Mesenchymal stem cell (in vitro differentiated cells and primary cell): ENCODE results near the gene AURKA.
"Not testable (repeated sequence)": the region's sequence is repeated elsewhere in the genome, so short reads cannot be mapped to it uniquely, and the experiment has no call there.

Experiments
- DNase-seq: peaks from one replicate; pipeline ENCODE4 v3.0.0-alpha.2; 2013
- H2AFZ ChIP-seq: one replicate; pipeline ENCODE4 v1.6.1; 2013; ENCODE audit warnings: low read depth, mild to moderate bottlenecking, control low read depth, inconsistent platforms, low read length, moderate library complexity
- H2AK5ac ChIP-seq: 2 replicates; pipeline ENCODE4 v1.6.1; 2013; ENCODE audit warnings: low read length, moderate library complexity, mild to moderate bottlenecking, inconsistent platforms; ENCODE audit not compliant: severe bottlenecking
- H2BK120ac ChIP-seq: one replicate; pipeline ENCODE4 v1.6.1; 2013; ENCODE audit warnings: low read depth, mild to moderate bottlenecking, inconsistent platforms, low read length, moderate library complexity
- H2BK12ac ChIP-seq, 2 experiments: one replicate each; pipeline ENCODE4 v1.6.1; 2013; ENCODE audit warnings: inconsistent platforms in 2 of 2, low read length in 2 of 2, mild to moderate bottlenecking in 2 of 2, moderate library complexity in 2 of 2, control low read depth in 1 of 2
- H2BK15ac ChIP-seq: one replicate; pipeline ENCODE4 v1.6.1; 2013; ENCODE audit warnings: mild to moderate bottlenecking, low read depth, inconsistent platforms; ENCODE audit not compliant: poor library complexity, severe bottlenecking
- H2BK5ac ChIP-seq: 2 replicates; pipeline ENCODE4 v1.6.1; 2013; ENCODE audit warnings: low read depth, mild to moderate bottlenecking, low read length, control low read depth, inconsistent platforms; ENCODE audit not compliant: poor library complexity, severe bottlenecking
- H3K14ac ChIP-seq, 2 experiments: one replicate each; pipeline ENCODE4 v1.6.1; 2013; ENCODE audit warnings: inconsistent platforms in 2 of 2, low read length in 2 of 2, control low read depth in 1 of 2, mild to moderate bottlenecking in 1 of 2, moderate library complexity in 1 of 2
- H3K18ac ChIP-seq, 2 experiments: one replicate each; pipeline ENCODE4 v1.6.1; 2013; ENCODE audit warnings: inconsistent platforms in 2 of 2, low read length in 2 of 2, control low read depth in 1 of 2, low read depth in 1 of 2, mild to moderate bottlenecking in 1 of 2
- H3K23ac ChIP-seq, 2 experiments: one replicate each; pipeline ENCODE4 v1.6.1; 2013; ENCODE audit warnings: inconsistent platforms in 2 of 2, low read length in 2 of 2, mild to moderate bottlenecking in 2 of 2, moderate library complexity in 2 of 2, control low read depth in 1 of 2
- H3K27ac ChIP-seq: 2 replicates; pipeline ENCODE4 v1.5.1; 2013; ENCODE audit warnings: mild to moderate bottlenecking, moderate library complexity, low read length, control low read depth, inconsistent platforms; ENCODE audit not compliant: poor library complexity, severe bottlenecking
- H3K27me3 ChIP-seq, 2 experiments: 2 replicates each; pipeline versions ENCODE4 v1.6.1 to v1.7.0; 2013; ENCODE audit warnings: low read length in 2 of 2, mild to moderate bottlenecking in 2 of 2, moderate library complexity in 2 of 2, control low read depth in 1 of 2, inconsistent platforms in 1 of 2; ENCODE audit not compliant: control insufficient read depth in 1 of 2, insufficient read depth in 1 of 2
- H3K36me3 ChIP-seq, 2 experiments: 2 replicates each; pipeline versions ENCODE4 v1.6.1 to v1.7.0; 2013; ENCODE audit warnings: low read length in 2 of 2, control low read depth in 1 of 2, inconsistent platforms in 1 of 2, low read depth in 1 of 2, mild to moderate bottlenecking in 1 of 2; ENCODE audit not compliant: insufficient read depth in 2 of 2, control insufficient read depth in 1 of 2
- H3K4ac ChIP-seq, 2 experiments: one replicate each; pipeline ENCODE4 v1.6.1; 2013; ENCODE audit warnings: inconsistent platforms in 2 of 2, low read length in 2 of 2, mild to moderate bottlenecking in 2 of 2, moderate library complexity in 2 of 2, control low read depth in 1 of 2, low read depth in 1 of 2
- H3K4me1 ChIP-seq: 2 replicates; pipeline ENCODE4 v1.6.1; 2013; ENCODE audit warnings: low read depth, low read length, control low read depth; ENCODE audit not compliant: control insufficient read depth, insufficient read depth
- H3K4me2 ChIP-seq: 2 replicates; pipeline ENCODE4 v1.6.1; 2013; ENCODE audit warnings: low read length, mild to moderate bottlenecking, inconsistent platforms; ENCODE audit not compliant: poor library complexity, severe bottlenecking
- H3K4me3 ChIP-seq, 2 experiments: 2 replicates each; pipeline versions ENCODE4 v1.5.1 to v1.7.0; 2013; ENCODE audit warnings: low read length in 2 of 2, mild to moderate bottlenecking in 2 of 2, control low read depth in 1 of 2, low read depth in 1 of 2; ENCODE audit not compliant: insufficient read depth in 1 of 2
- H3K79me1 ChIP-seq: replicated peaks from 2 replicates; pipeline ENCODE4 v1.6.1; 2013; ENCODE audit warnings: mild to moderate bottlenecking, control low read depth, low read length, inconsistent platforms; ENCODE audit not compliant: poor library complexity, severe bottlenecking
- H3K9ac ChIP-seq: 2 replicates; pipeline ENCODE4 v1.7.0; 2013; ENCODE audit warnings: mild to moderate bottlenecking, low read length, moderate library complexity
- H3K9me3 ChIP-seq: 2 replicates; pipeline ENCODE4 v1.7.0; 2013; ENCODE audit warnings: mild to moderate bottlenecking, low read length; ENCODE audit not compliant: control insufficient read depth
- H4K8ac ChIP-seq: one replicate; pipeline ENCODE4 v1.6.1; 2013; ENCODE audit warnings: inconsistent platforms, mild to moderate bottlenecking, low read length, moderate library complexity
- H4K91ac ChIP-seq: one replicate; pipeline ENCODE4 v1.6.1; 2013; ENCODE audit warnings: mild to moderate bottlenecking, low read length, inconsistent platforms
- WGBS: methylation state at CpG from one replicate; pipeline ENCODE4 v1.1.7; 2013; ENCODE audit warnings: mixed read lengths; 5-methylcytosine and 5-hydroxymethylcytosine counted together

Gene AURKA

GRCh38 chr20:56412949-56413348 lies 20.9 kb upstream of the AURKA start:
- Histone ChIP-seq H2AFZ (no peak overlapping the region), H3K18ac (no peak overlapping the region), H3K36me3 (peaks cover 11 to 12% of the 10 kb centered on the region in 2 experiments), H3K4me2 (no peak overlapping the region), H3K9me3 (no peaks in the 10 kb centered on the region), H3K9ac (no peak overlapping the region), H4K91ac (no peak overlapping the region), H3K4me3 (peak overlapping the region in 1 of 2 experiments; percentile 65), H3K4ac (no peak overlapping the region), H3K27me3 (no peaks in the 10 kb centered on the region), H2BK5ac (no peak overlapping the region), H2BK12ac (no peak overlapping the region), H4K8ac (no peak overlapping the region), H2BK15ac (no peak overlapping the region), H2BK120ac (no peak overlapping the region), H3K4me1 (peaks cover 7% of the 10 kb centered on the region), H3K14ac (no peak overlapping the region), H2AK5ac (no peak overlapping the region), H3K79me1 (peaks cover 7% of the 10 kb centered on the region), H3K27ac (no peak overlapping the region), H3K23ac (no peak overlapping the region)
- no peak for DNase-seq
- 100% methylated on average over 2 of the region's 3 CpGs for WGBS

GRCh38 chr20:56412473-56412790 lies 20.4 kb upstream of the AURKA start:
- Histone ChIP-seq H3K9me3 (no peaks in the 10 kb centered on the region), H3K4me2 (no peak overlapping the region), H4K91ac (no peak overlapping the region), H2BK15ac (no peak overlapping the region), H3K4me3 (peak overlapping the region in 1 of 2 experiments; percentile 65), H3K27me3 (no peaks in the 10 kb centered on the region), H3K36me3 (peaks cover 16 to 17% of the 10 kb centered on the region in 2 experiments), H2AK5ac (no peak overlapping the region), H2BK5ac (no peak overlapping the region), H2BK12ac (no peak overlapping the region), H3K18ac (no peak overlapping the region), H3K79me1 (peaks cover 12% of the 10 kb centered on the region), H3K27ac (no peak overlapping the region), H3K23ac (no peak overlapping the region), H3K4me1 (peaks cover 3% of the 10 kb centered on the region), H2BK120ac (no peak overlapping the region), H3K9ac (peak overlapping the region; percentile 68), H3K4ac (no peak overlapping the region), H4K8ac (no peak overlapping the region), H3K14ac (no peak overlapping the region), H2AFZ (no peak overlapping the region)
- no peak for DNase-seq
- 96% methylated on average over 7 of the region's 7 CpGs for WGBS

GRCh38 chr20:56411759-56412472 lies 19.9 kb upstream of the AURKA start, which contains the start of gene CASS4:
TSS of gene CASS4 (plus strand) at chr20:56412260. CDS start at chr20:56412459, 199 bp downstream.
- Histone ChIP-seq H2BK12ac (no peak within 1 kb of the TSS), H3K9me3 (no peaks in the 10 kb centered on the region), H2BK120ac (no peak within 1 kb of the TSS), H3K9ac (peak within 1 kb of the TSS; percentile 68), H3K4me3 (peak within 1 kb of the TSS in 1 of 2 experiments; percentile 65), H3K18ac (no peak within 1 kb of the TSS), H2AK5ac (no peak within 1 kb of the TSS), H2BK15ac (no peak within 1 kb of the TSS), H3K27me3 (no peaks in the 10 kb centered on the region), H3K4me1 (peaks cover 2% of the 10 kb centered on the region), H3K27ac (peak within 1 kb of the TSS; percentile 11), H3K23ac (no peak within 1 kb of the TSS), H3K4me2 (no peak within 1 kb of the TSS), H4K8ac (no peak within 1 kb of the TSS), H3K79me1 (peaks cover 16% of the 10 kb centered on the region), H3K4ac (no peak within 1 kb of the TSS), H2BK5ac (no peak within 1 kb of the TSS), H3K14ac (no peak within 1 kb of the TSS), H4K91ac (no peak within 1 kb of the TSS), H3K36me3 (peaks cover 17 to 22% of the 10 kb centered on the region in 2 experiments), H2AFZ (no peak within 1 kb of the TSS)
- WGBS, result 93% methylated on average over 10 of the region's 10 CpGs
- peak; percentile 51 for DNase-seq

DNA sequence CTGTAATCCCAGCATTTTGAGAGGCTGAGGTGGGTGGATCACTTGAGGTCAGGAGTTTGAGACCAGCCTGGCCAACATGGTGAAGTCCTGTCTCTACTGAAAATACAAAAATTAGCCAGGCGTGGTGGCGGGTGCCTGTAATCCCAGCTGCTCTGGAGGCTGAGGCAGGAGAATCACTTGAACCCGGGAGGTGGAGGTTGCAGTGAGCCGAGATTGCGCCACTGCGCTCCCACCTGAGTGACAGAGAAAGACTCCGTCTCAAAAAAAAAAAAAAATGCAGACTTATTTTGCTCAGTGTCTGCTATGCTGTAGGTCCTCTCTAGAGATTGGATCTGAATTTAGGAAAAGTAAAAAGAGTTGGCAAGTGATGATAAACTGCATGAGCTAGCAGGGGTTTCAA lies 19.3 kb upstream of the AURKA start:
- peaks cover 16% of the 10 kb centered on the region for H3K79me1 ChIP-seq
- WGBS, result 99% methylated on average over 7 of the region's 7 CpGs
- peak overlapping the region; percentile 68 for H3K9ac ChIP-seq
- not testable (repeated sequence) for H4K91ac ChIP-seq, H2BK12ac ChIP-seq, H2AK5ac ChIP-seq, H3K27me3 ChIP-seq, H3K4me2 ChIP-seq, H3K14ac ChIP-seq, H3K4me1 ChIP-seq, H2BK15ac ChIP-seq, H2BK5ac ChIP-seq, H3K4me3 ChIP-seq, DNase-seq, H3K18ac ChIP-seq, H4K8ac ChIP-seq, H3K4ac ChIP-seq, H2BK120ac ChIP-seq, H3K23ac ChIP-seq, H2AFZ ChIP-seq, H3K9me3 ChIP-seq
- peaks cover 21 to 28% of the 10 kb centered on the region in 2 experiments for H3K36me3 ChIP-seq
- peak overlapping the region; percentile 11 for H3K27ac ChIP-seq
